HL-60 (cell line): ENCODE data around the gene ZNF205.
"Not testable (repeated sequence)": the region's sequence is repeated elsewhere in the genome, so short reads cannot be mapped to it uniquely, and the experiment has no call there.

ENCODE experiments used
- DNase-seq, 2 experiments: peaks; one replicate each; pipeline ENCODE4 v3.0.0-alpha.2; 2010 to 2020; ENCODE audit warnings: low read depth in 1 of 2, low spot score in 1 of 2
- H3K27ac ChIP-seq: fragments of 250-450 bp; sonication (Bioruptor Pico); replicated peaks from 2 replicates; pipeline ENCODE4 v1.5.1; 2020; ENCODE audit warnings: mild to moderate bottlenecking, moderate library complexity
- H3K27me3 ChIP-seq: fragments of 250-450 bp; sonication (Bioruptor Pico); 2 replicates; pipeline ENCODE4 v1.5.1; 2021; ENCODE audit warnings: mild to moderate bottlenecking, moderate library complexity; ENCODE audit not compliant: insufficient read depth, poor library complexity, severe bottlenecking
- H3K4me3 ChIP-seq: replicated peaks from 2 replicates; pipeline ENCODE4 v1.5.1; 2011; ENCODE audit warnings: mild to moderate bottlenecking, control low read depth, low read length; ENCODE audit not compliant: insufficient read depth
- GABPA ChIP-seq: IDR thresholded peaks from 2 replicates; pipeline ENCODE4 v1.6.1; 2012; ENCODE audit warnings: low read depth
- POLR2AphosphoS5 ChIP-seq: IDR thresholded peaks from 2 replicates; pipeline ENCODE4 v1.6.1; 2012; ENCODE audit warnings: low read depth
- SPI1 ChIP-seq: IDR thresholded peaks from 2 replicates; pipeline ENCODE4 v1.6.1; 2012; ENCODE audit warnings: low read depth, mild to moderate bottlenecking, borderline replicate concordance
- TF ChIP-seq, protein P1 (sequence below): IDR thresholded peaks from 2 replicates; pipeline ENCODE4 v1.6.1; 2012; ENCODE audit warnings: low read depth; ENCODE audit not compliant: insufficient replicate concordance
- TF ChIP-seq, protein P2 (sequence below): IDR thresholded peaks from one replicate; pipeline ENCODE4 v1.5.1; 2011; ENCODE audit warnings: low read length, control low read depth, inconsistent platforms; ENCODE audit not compliant: insufficient read depth

ZNF205 gene

DNA sequence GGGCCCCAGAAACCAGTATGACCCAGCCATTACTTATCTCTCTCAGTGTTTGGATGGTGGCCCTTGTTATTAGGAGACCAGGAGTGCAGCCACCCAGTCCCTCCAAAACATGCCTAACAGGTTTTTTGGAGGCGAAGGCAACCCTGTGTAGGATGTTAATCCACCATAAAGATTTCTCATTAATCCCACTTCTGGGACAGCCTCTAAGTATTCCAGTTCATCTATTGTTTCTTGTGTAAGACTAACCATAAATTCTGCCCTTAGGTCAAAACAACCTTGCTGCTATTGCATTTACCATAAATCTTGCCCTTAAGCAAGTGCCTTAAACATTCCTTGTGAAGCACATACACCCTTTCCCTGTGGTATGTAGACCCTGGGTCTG is 54.1 kb downstream of the ZNF205 start:
- no peak for DNase-seq
- peaks cover 28% of the 10 kb centered on the region for H3K27me3 ChIP-seq
- TF ChIP-seq SPI1 (no peak), GABPA (no peak), POLR2AphosphoS5 (no peak)
- TF ChIP-seq, protein P1, sequence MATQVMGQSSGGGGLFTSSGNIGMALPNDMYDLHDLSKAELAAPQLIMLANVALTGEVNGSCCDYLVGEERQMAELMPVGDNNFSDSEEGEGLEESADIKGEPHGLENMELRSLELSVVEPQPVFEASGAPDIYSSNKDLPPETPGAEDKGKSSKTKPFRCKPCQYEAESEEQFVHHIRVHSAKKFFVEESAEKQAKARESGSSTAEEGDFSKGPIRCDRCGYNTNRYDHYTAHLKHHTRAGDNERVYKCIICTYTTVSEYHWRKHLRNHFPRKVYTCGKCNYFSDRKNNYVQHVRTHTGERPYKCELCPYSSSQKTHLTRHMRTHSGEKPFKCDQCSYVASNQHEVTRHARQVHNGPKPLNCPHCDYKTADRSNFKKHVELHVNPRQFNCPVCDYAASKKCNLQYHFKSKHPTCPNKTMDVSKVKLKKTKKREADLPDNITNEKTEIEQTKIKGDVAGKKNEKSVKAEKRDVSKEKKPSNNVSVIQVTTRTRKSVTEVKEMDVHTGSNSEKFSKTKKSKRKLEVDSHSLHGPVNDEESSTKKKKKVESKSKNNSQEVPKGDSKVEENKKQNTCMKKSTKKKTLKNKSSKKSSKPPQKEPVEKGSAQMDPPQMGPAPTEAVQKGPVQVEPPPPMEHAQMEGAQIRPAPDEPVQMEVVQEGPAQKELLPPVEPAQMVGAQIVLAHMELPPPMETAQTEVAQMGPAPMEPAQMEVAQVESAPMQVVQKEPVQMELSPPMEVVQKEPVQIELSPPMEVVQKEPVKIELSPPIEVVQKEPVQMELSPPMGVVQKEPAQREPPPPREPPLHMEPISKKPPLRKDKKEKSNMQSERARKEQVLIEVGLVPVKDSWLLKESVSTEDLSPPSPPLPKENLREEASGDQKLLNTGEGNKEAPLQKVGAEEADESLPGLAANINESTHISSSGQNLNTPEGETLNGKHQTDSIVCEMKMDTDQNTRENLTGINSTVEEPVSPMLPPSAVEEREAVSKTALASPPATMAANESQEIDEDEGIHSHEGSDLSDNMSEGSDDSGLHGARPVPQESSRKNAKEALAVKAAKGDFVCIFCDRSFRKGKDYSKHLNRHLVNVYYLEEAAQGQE = no peak
- TF ChIP-seq, protein P2, sequence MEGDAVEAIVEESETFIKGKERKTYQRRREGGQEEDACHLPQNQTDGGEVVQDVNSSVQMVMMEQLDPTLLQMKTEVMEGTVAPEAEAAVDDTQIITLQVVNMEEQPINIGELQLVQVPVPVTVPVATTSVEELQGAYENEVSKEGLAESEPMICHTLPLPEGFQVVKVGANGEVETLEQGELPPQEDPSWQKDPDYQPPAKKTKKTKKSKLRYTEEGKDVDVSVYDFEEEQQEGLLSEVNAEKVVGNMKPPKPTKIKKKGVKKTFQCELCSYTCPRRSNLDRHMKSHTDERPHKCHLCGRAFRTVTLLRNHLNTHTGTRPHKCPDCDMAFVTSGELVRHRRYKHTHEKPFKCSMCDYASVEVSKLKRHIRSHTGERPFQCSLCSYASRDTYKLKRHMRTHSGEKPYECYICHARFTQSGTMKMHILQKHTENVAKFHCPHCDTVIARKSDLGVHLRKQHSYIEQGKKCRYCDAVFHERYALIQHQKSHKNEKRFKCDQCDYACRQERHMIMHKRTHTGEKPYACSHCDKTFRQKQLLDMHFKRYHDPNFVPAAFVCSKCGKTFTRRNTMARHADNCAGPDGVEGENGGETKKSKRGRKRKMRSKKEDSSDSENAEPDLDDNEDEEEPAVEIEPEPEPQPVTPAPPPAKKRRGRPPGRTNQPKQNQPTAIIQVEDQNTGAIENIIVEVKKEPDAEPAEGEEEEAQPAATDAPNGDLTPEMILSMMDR = no peak
- H3K4me3 ChIP-seq = no peak overlapping the region
- H3K27ac ChIP-seq = no peak overlapping the region

DNA sequence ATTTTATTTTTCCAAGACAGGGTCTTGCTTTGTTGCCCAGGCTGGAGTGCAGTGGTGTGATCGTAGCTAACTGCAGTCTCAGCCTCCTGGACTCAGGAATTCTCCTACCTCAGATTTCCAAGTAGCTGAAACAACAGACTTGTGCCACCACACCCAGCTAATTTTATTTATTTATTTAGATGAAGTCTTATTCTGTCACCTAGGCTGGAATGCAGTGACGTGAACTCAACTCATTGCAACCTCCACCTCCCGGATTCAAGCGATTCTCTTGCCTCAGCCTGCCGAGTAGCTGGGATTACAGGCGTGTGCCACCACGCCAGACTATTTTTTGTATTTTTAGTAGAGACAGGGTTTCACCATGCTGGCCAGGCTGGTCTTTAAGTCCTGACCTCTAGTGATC is 56.3 kb downstream of the ZNF205 start:
- not testable (repeated sequence) for H3K4me3 ChIP-seq, DNase-seq, H3K27ac ChIP-seq
- peaks cover 50% of the 10 kb centered on the region for H3K27me3 ChIP-seq
